HEK293 (cell line): Measurements from ENCODE around the gene KCNJ5.

Experiments
- CTCF ChIA-PET: fragments of 350-600 bp; formaldehyde crosslinking; extraction: SDS; loops from one replicate; lab custom pipeline; 2021; ENCODE audit warnings: antibody characterized with exemption; lab: Yijun Ruan, JAX
- POLR2A ChIA-PET: fragments of 300-600 bp; formaldehyde crosslinking; extraction: SDS; loops from one replicate; lab custom pipeline; 2020; ENCODE audit warnings: antibody characterized with exemption, inconsistent platforms; lab: Yijun Ruan, JAX
- H3K27ac ChIP-seq: fragments of 200-500 bp; sonication (Bioruptor generic); 2 replicates; pipeline ENCODE4 v1.5.1; 2014; ENCODE audit warnings: low read depth, low read length, control low read depth, inconsistent platforms; ENCODE audit errors: extremely low read depth
- H3K36me3 ChIP-seq, 2 experiments: fragments of 200-500 bp in 1 of 2; sonication (Bioruptor generic) in 1 of 2; 1 replicate in 1 of 2; 2 replicates in 1 of 2; pipeline ENCODE4 v1.5.1; 2014 to 2017; ENCODE audit warnings: inconsistent platforms in 2 of 2, low read length in 2 of 2; ENCODE audit not compliant: control insufficient read depth in 2 of 2, insufficient read depth in 1 of 2
- H3K4me1 ChIP-seq: fragments of 200-500 bp; sonication (Bioruptor generic); 2 replicates; pipeline ENCODE4 v1.5.1; 2014; ENCODE audit warnings: mild to moderate bottlenecking, low read length, inconsistent platforms; ENCODE audit not compliant: control insufficient read depth, insufficient read depth
- H3K4me3 ChIP-seq: 2 replicates; pipeline ENCODE4 v1.5.1; 2011; ENCODE audit warnings: low read depth, mild to moderate bottlenecking, control low read depth, low read length, moderate library complexity
- H3K9me3 ChIP-seq: fragments of 200-500 bp; sonication (Bioruptor generic); 2 replicates; pipeline ENCODE4 v1.5.1; 2014; ENCODE audit warnings: low read depth, low read length, inconsistent platforms; ENCODE audit not compliant: control insufficient read depth, insufficient read depth
- KLF8 ChIP-seq: fragments of 450-650 bp; formaldehyde crosslinking; IDR thresholded peaks from 2 replicates; pipeline ENCODE4 v1.5.1; 2016; ENCODE audit warnings: missing biosample characterization, missing genetic modification characterization
- PRDM2 ChIP-seq: fragments of 450-650 bp; formaldehyde crosslinking; IDR thresholded peaks from 2 replicates; pipeline ENCODE4 v1.5.1; 2016; ENCODE audit warnings: missing biosample characterization, missing genetic modification characterization, borderline replicate concordance
- REST ChIP-seq: fragments of 450-650 bp; formaldehyde crosslinking; IDR thresholded peaks from 2 replicates; pipeline ENCODE4 v1.5.1; 2016; ENCODE audit warnings: missing biosample characterization, missing genetic modification characterization
- SCRT2 ChIP-seq: fragments of 450-650 bp; formaldehyde crosslinking; IDR thresholded peaks from 2 replicates; pipeline ENCODE4 v1.5.1; 2016; ENCODE audit warnings: missing biosample characterization, missing genetic modification characterization
- ZBTB44 ChIP-seq: fragments of 450-650 bp; IDR thresholded peaks from 2 replicates; pipeline ENCODE4 v1.5.1; 2018; ENCODE audit warnings: missing biosample characterization, mild to moderate bottlenecking, missing genetic modification characterization
- ZBTB6 ChIP-seq: fragments of 450-650 bp; formaldehyde crosslinking; IDR thresholded peaks from 2 replicates; pipeline ENCODE4 v1.5.1; 2017; ENCODE audit warnings: missing biosample characterization, missing genetic modification characterization
- ZBTB8A ChIP-seq: fragments of 450-650 bp; formaldehyde crosslinking; IDR thresholded peaks from 2 replicates; pipeline ENCODE4 v1.5.1; 2016; ENCODE audit warnings: missing biosample characterization, missing genetic modification characterization
- ZNF132 ChIP-seq: fragments of 450-650 bp; formaldehyde crosslinking; IDR thresholded peaks from 2 replicates; pipeline ENCODE4 v1.5.1; 2017; ENCODE audit warnings: missing biosample characterization, missing genetic modification characterization, borderline replicate concordance
- ZNF148 ChIP-seq: fragments of 450-650 bp; formaldehyde crosslinking; IDR thresholded peaks from 2 replicates; pipeline ENCODE4 v1.5.0; 2017; ENCODE audit warnings: missing biosample characterization, missing genetic modification characterization, borderline replicate concordance
- ZNF169 ChIP-seq: fragments of 450-650 bp; formaldehyde crosslinking; IDR thresholded peaks from 2 replicates; pipeline ENCODE4 v1.5.1; 2016; ENCODE audit warnings: missing biosample characterization, missing genetic modification characterization
- ZNF354C ChIP-seq: fragments of 450-650 bp; formaldehyde crosslinking; IDR thresholded peaks from 2 replicates; pipeline ENCODE4 v1.5.1; 2016; ENCODE audit warnings: missing biosample characterization, missing genetic modification characterization, low read depth, borderline replicate concordance
- ZNF362 ChIP-seq: fragments of 450-650 bp; formaldehyde crosslinking; IDR thresholded peaks from 2 replicates; pipeline ENCODE4 v1.5.1; 2016; ENCODE audit warnings: missing biosample characterization, missing genetic modification characterization
- ZNF48 ChIP-seq: fragments of 450-650 bp; formaldehyde crosslinking; IDR thresholded peaks from 2 replicates; pipeline ENCODE4 v1.5.1; 2016; ENCODE audit warnings: missing biosample characterization, missing genetic modification characterization
- ZNF555 ChIP-seq: fragments of 450-650 bp; formaldehyde crosslinking; conservative IDR thresholded peaks from 2 replicates; pipeline ENCODE4 v1.5.1; 2017; ENCODE audit warnings: missing biosample characterization, mild to moderate bottlenecking, missing genetic modification characterization, inconsistent platforms
- ZNF639 ChIP-seq: fragments of 450-650 bp; formaldehyde crosslinking; IDR thresholded peaks from 2 replicates; pipeline ENCODE4 v1.5.1; 2016; ENCODE audit warnings: missing biosample characterization, missing genetic modification characterization
- ZNF701 ChIP-seq: fragments of 450-650 bp; formaldehyde crosslinking; IDR thresholded peaks from 2 replicates; pipeline ENCODE4 v1.5.1; 2016; ENCODE audit warnings: missing biosample characterization, missing genetic modification characterization
- ZSCAN23 ChIP-seq: fragments of 450-650 bp; formaldehyde crosslinking; IDR thresholded peaks from 2 replicates; pipeline ENCODE4 v1.5.1; 2016; ENCODE audit warnings: missing biosample characterization, missing genetic modification characterization

KCNJ5 gene

GRCh38 chr11:128848815-128849455 lies 42.2 kb upstream of the KCNJ5 start:
- CTCF ChIA-PET: interaction anchor here (0.6 to 1.7 kb wide), 23 partner anchors 8 to 904 kb away, joined by 3 to 10 read pairs (median 3); partner anchors contain the start of gene KCNJ1
- Histone ChIP-seq H3K4me1 (no peaks in the 10 kb centered on the region), H3K9me3 (no peaks in the 10 kb centered on the region), H3K4me3 (no peak overlapping the region), H3K36me3 (no peaks in the 10 kb centered on the region), H3K27ac (no peak overlapping the region)
- POLR2A ChIA-PET: no interaction called here
- no peak for TF ChIP-seq ZNF362 (tag by site-specific recombination)
- no peak for TF ChIP-seq ZBTB44 (tag by site-specific recombination)
- TF ChIP-seq PRDM2 (tag by site-specific recombination): no peak
- TF ChIP-seq ZBTB6 (tag by site-specific recombination): no peak
- TF ChIP-seq ZSCAN23 (tag by site-specific recombination): no peak
- TF ChIP-seq SCRT2: no peak
- TF ChIP-seq KLF8 (tag by site-specific recombination): no peak
- TF ChIP-seq ZNF701 (tag by site-specific recombination): no peak
- TF ChIP-seq ZNF48 (tag by site-specific recombination): no peak
- no peak for TF ChIP-seq ZNF132 (tag by site-specific recombination)
- no peak for TF ChIP-seq ZNF639
- TF ChIP-seq ZNF148 (tag by site-specific recombination): no peak
- no peak for TF ChIP-seq ZBTB8A
- TF ChIP-seq ZNF169 (tag by site-specific recombination): no peak
- no peak for TF ChIP-seq ZNF555
- TF ChIP-seq ZNF354C (tag by site-specific recombination): no peak
- no peak for TF ChIP-seq REST (tag by site-specific recombination)
